Choroid plexus epithelial cell (primary cell): ENCODE data around the gene ZFHX3.

Experiments
- DNase-seq: peaks from one replicate; pipeline ENCODE4 v3.0.0-alpha.2; 2010; ENCODE audit warnings: low read depth
- H3K4me3 ChIP-seq: 2 replicates; pipeline ENCODE4 v1.5.1; 2011; ENCODE audit warnings: low read depth, mild to moderate bottlenecking, control low read depth, low read length, moderate library complexity
- CTCF ChIP-seq: conservative IDR thresholded peaks from 2 replicates; pipeline ENCODE4 v1.5.1; 2011; ENCODE audit warnings: low read depth, mild to moderate bottlenecking, control low read depth, inconsistent platforms, low read length, moderate library complexity

Gene ZFHX3

GRCh38 chr16:72950669-72951068 is 97.3 kb downstream of the ZFHX3 start:
- no peak for DNase-seq
- no peak for TF ChIP-seq CTCF
- H3K4me3 ChIP-seq: no peak overlapping the region

DNA sequence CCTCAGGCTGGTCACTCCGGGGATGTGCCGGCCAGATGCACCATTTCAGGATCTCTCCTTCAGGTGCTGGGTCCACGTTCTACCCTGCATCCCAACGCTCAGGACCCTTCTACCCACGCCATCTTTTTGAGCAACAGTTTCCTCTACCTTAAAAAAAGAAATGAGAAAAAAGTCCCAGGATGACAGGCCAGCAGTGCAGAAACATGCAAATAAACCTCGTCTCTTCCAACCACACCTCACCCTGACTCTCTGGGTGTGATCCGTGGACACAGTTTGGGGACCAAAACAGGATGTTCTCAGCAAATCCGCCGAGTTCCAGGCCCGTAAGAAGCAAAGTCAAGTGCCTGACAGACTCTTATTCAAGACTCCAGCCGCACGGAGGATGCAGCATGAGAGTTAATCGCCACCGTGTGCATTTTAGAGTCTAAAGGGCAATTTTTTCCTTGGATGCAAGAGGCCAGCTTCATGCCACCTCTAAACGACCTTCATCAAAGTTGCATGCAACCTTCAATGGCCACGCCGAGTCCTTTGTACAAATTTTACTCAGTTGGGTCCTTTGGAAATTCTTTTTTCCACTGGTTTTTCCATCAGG is 99.6 kb downstream of the ZFHX3 start:
- DNase-seq: no peak
- no peak overlapping the region for H3K4me3 ChIP-seq
- TF ChIP-seq CTCF: no peak

GRCh38 chr16:72947379-72948237 is 100.3 kb downstream of the ZFHX3 start:
- no peak overlapping the region for H3K4me3 ChIP-seq
- no peak for TF ChIP-seq CTCF
- no peak for DNase-seq

DNA sequence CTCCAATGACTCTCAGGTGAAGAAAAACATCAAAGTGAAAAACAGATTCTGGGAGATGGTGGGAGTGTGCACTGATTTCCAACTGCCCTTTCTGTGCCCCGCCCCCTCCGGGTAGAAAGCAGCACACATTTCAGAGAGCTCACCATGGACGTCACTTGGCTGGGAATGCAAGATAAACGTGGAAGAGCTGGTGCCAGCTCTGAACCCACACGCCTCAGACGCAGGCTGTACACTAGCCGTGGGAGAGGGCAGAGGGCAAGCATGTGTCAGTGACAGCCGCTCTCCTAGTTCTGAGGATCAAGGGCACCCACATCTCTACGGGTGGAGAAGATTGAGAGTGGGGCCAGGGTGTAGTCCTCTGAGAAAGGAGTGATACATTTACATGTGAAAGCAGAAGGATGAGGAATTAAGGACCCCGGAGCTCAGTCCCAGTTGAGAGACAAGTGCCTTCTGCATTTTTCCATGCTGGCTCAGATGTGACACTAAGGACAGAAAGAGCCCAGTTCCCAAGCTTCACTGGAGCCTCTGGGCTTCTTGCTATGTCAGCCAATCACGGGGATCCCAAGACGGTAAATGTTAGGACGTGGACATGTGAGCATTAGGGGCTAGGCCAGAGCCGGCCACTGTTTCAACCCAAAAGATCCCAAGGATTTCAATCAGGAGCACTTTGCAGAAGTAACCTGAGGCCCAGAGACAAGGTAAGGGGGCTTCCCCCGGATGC is 101.3 kb downstream of the ZFHX3 start:
- no peak for TF ChIP-seq CTCF
- no peak for DNase-seq

GRCh38 chr16:72946063-72946462 is 101.9 kb downstream of the ZFHX3 start:
- no peak for DNase-seq
- H3K4me3 ChIP-seq: no peak overlapping the region
- TF ChIP-seq CTCF: no peak

More for the DNA sequence above, 101.3 kb downstream of the ZFHX3 start:
- H3K4me3 ChIP-seq: no peak overlapping the region

- no peak for DNase-seq
- TF ChIP-seq CTCF: no peak
- H3K4me3 ChIP-seq: no peak overlapping the region
Measured at GRCh38 chr16:72945611-72946010, 102.3 kb downstream of the ZFHX3 start.
